NCI-H2171 (cell line): Measurements from ENCODE around the gene RBM15.

ENCODE experiments used
- DNase-seq: peaks from one replicate; lab custom pipeline; 2025; lab: John Stamatoyannopoulos, UW

The RBM15 gene

GRCh38 chr1:110338886-110339406, at the start of gene RBM15:
RBM15 (plus strand) TSS chr1:110339377; CDS start chr1:110339406, 29 bp downstream.
- peak; percentile 99 for DNase-seq

- DNase-seq, result no peak
Observed at GRCh38 chr1:110291241-110292030, 47.7 kb upstream of the RBM15 start.

- DNase-seq, result no peak
Observed at GRCh38 chr1:110292031-110292741, 47.0 kb upstream of the RBM15 start.

GRCh38 chr1:110293601-110294104, 45.5 kb upstream of the RBM15 start:
- DNase-seq, result no peak

GRCh38 chr1:110294308-110294707, 44.9 kb upstream of the RBM15 start:
- no peak for DNase-seq

- no peak for DNase-seq
Observed at GRCh38 chr1:110298991-110299390, 40.2 kb upstream of the RBM15 start.

- DNase-seq, result no peak
Observed at GRCh38 chr1:110300412-110301085, 38.6 kb upstream of the RBM15 start.

GRCh38 chr1:110302836-110303235, 36.3 kb upstream of the RBM15 start:
- DNase-seq, result no peak

GRCh38 chr1:110305900-110306420, 33.2 kb upstream of the RBM15 start:
- DNase-seq, result no peak

- no peak for DNase-seq
Observed at GRCh38 chr1:110307239-110307974, 31.8 kb upstream of the RBM15 start.

- no peak for DNase-seq
Observed at GRCh38 chr1:110308247-110308646, 30.9 kb upstream of the RBM15 start.

- DNase-seq, result no peak
Observed at GRCh38 chr1:110309139-110309538, 30.0 kb upstream of the RBM15 start.

GRCh38 chr1:110309767-110310166, 29.4 kb upstream of the RBM15 start:
- DNase-seq, result no peak

- no peak for DNase-seq
Observed at GRCh38 chr1:110310300-110310699, 28.9 kb upstream of the RBM15 start.

GRCh38 chr1:110312188-110313121, 26.7 kb upstream of the RBM15 start:
- peak; percentile 68 for DNase-seq

- DNase-seq, result no peak
Observed at GRCh38 chr1:110316735-110317134, 22.4 kb upstream of the RBM15 start.

- DNase-seq, result no peak
Observed at GRCh38 chr1:110318046-110318445, 21.1 kb upstream of the RBM15 start.

- DNase-seq, result peak; percentile 49
Observed at GRCh38 chr1:110319332-110320167, 19.6 kb upstream of the RBM15 start.

- no peak for DNase-seq
Observed at GRCh38 chr1:110320168-110320518, 19.0 kb upstream of the RBM15 start.
